GM12878 (cell line): ENCODE data around the gene LTBP4. TPM values are rescaled to one million over a fixed set of nuclear protein-coding genes. Genes with fewer than 3 reads are reported as not detected.
A peak's percentile ranks its signal among the peaks of the same experiment; 100 is the strongest.

ENCODE experiments used
- ATAC-seq: fragments of 200-7000 bp; cut with Tn5 transposase; 3 replicates; pipeline ENCODE4 v1.9.1; 2020; ENCODE audit warnings: mild to moderate bottlenecking, moderate library complexity
- BruUV-seq: library from RNA; stranded (reverse); fragments of 400-500 nt; replicated peaks from 2 replicates; lab custom pipeline; 2021; lab: Mats Ljungman, UMichigan
- CTCF ChIA-PET: fragments of 300-600 bp; sonication (Branson Sonifier 250); formaldehyde crosslinking; extraction: SDS; loops from one replicate; lab custom pipeline; 2021; ENCODE audit warnings: inconsistent platforms; lab: Yijun Ruan, JAX
- POLR2A ChIA-PET: fragments of 350-600 bp; formaldehyde crosslinking; extraction: SDS; loops from one replicate; lab custom pipeline; 2021; ENCODE audit warnings: inconsistent platforms; lab: Charles Lee
- RAD21 ChIA-PET: fragments of 300-600 bp; sonication (Branson Sonifier 250); formaldehyde crosslinking; loops from one replicate; lab custom pipeline; 2023; ENCODE audit warnings: antibody characterized with exemption; ENCODE audit not compliant: unreplicated experiment; lab: Charles Lee
- SMC1A ChIA-PET: fragments of 300-600 bp; sonication (Branson Sonifier 250); formaldehyde crosslinking; loops from one replicate; lab custom pipeline; 2023; ENCODE audit not compliant: unreplicated experiment, uncharacterized antibody; lab: Charles Lee
- DNase-seq: peaks from one replicate; pipeline ENCODE4 v3.0.0-alpha.2; 2011; ENCODE audit warnings: low read depth, low spot score
- FAIRE-seq: peaks from 3 replicates; lab custom pipeline; 2011; peaks lifted over from hg19 to GRCh38; lab: Jason Lieb, UNC
- H2AFZ ChIP-seq: 2 replicates; pipeline ENCODE4 v1.6.0; 2011; ENCODE audit warnings: low read depth, low read length, control low read depth; ENCODE audit not compliant: control insufficient read depth
- H3K27ac ChIP-seq: 2 replicates; pipeline ENCODE4 v1.5.1; 2011; ENCODE audit warnings: control low read depth; ENCODE audit not compliant: control insufficient read depth, insufficient read depth
- H3K27me3 ChIP-seq, 2 experiments: replicated peaks in 1 of 2; 2 replicates each; pipeline versions ENCODE4 v1.6.0 to v1.6.1; 2011; ENCODE audit warnings: low read length in 1 of 2; ENCODE audit not compliant: control insufficient read depth in 2 of 2, insufficient read depth in 2 of 2
- H3K36me3 ChIP-seq, 2 experiments: 2 replicates each; pipeline ENCODE4 v1.5.1; 2011; ENCODE audit warnings: low read length in 1 of 2; ENCODE audit not compliant: control insufficient read depth in 2 of 2, insufficient read depth in 2 of 2
- H3K4me1 ChIP-seq: 2 replicates; pipeline ENCODE4 v1.6.1; 2011; ENCODE audit warnings: mild to moderate bottlenecking, low read length, moderate library complexity, mixed read lengths; ENCODE audit not compliant: control insufficient read depth, insufficient read depth
- H3K4me2 ChIP-seq: 2 replicates; pipeline ENCODE4 v1.6.0; 2011; ENCODE audit warnings: control low read depth; ENCODE audit not compliant: control insufficient read depth, insufficient read depth
- H3K4me3 ChIP-seq: fragments of 200-600 bp; sonication (generic); 2 replicates; pipeline ENCODE4 v1.5.1; 2016
- H3K79me2 ChIP-seq: 2 replicates; pipeline ENCODE4 v1.6.0; 2011; ENCODE audit warnings: low read length; ENCODE audit not compliant: control insufficient read depth, insufficient read depth
- H3K9ac ChIP-seq: 2 replicates; pipeline ENCODE4 v1.8.0; 2011; ENCODE audit warnings: low read length, control low read depth, mixed read lengths; ENCODE audit not compliant: control insufficient read depth, insufficient read depth
- H3K9me3 ChIP-seq: replicated peaks from 3 replicates; pipeline ENCODE4 v1.5.1; 2011; ENCODE audit warnings: mild to moderate bottlenecking, low read length; ENCODE audit not compliant: control insufficient read depth, insufficient read depth
- H4K20me1 ChIP-seq: 2 replicates; pipeline ENCODE4 v1.6.0; 2011; ENCODE audit not compliant: control insufficient read depth, insufficient read depth
- MEF2B ChIP-seq: fragments of 450-650 bp; IDR thresholded peaks from 2 replicates; pipeline ENCODE4 v1.6.1; 2018; ENCODE audit warnings: mild to moderate bottlenecking, moderate library complexity; ENCODE audit not compliant: partially characterized antibody, poor library complexity, severe bottlenecking
- SRF ChIP-seq, 2 experiments: IDR thresholded peaks; 2 replicates each; pipeline ENCODE4 v1.6.1; 2011; ENCODE audit warnings: low read depth in 2 of 2, low read length in 2 of 2, mild to moderate bottlenecking in 1 of 2, moderate library complexity in 1 of 2
- YY1 ChIP-seq: IDR thresholded peaks from 2 replicates; pipeline ENCODE4 v1.6.1; 2011; ENCODE audit warnings: low read depth, mild to moderate bottlenecking, low read length
- WGBS: methylation state at CpG from one replicate; pipeline ENCODE4 v1.1.6; 2016; ENCODE audit warnings: low lambda C conversion rate; ENCODE audit not compliant: insufficient replicate concordance, insufficient coverage; ENCODE audit errors: missing lambda C conversion rate; 5-methylcytosine and 5-hydroxymethylcytosine counted together
- in situ Hi-C: fragments of 300-500 bp; cut with MboI; formaldehyde crosslinking; loops from 9 replicates; pipeline ENCODE4 v1.14.3; 2018; ENCODE audit warnings: mixed read lengths
- intact Hi-C: fragments of 100-400 bp; cut with micrococcal nuclease; formaldehyde crosslinking; loops from one replicate; pipeline ENCODE4 v1.14.2; 2022; ENCODE audit not compliant: unreplicated experiment
- polyA plus RNA-seq, 11 experiments: library from polyadenylated mRNA; depleted of rRNA in 4 of 11; unstranded in 6 of 11; stranded (reverse) in 5 of 11; fragments of >200 nt; fragmentation: Nextera tagmentation in 4 of 11; fragmentation: Illumina TruSeq in 1 of 11; extraction: Ambion mirVana in 4 of 11; extraction: Trizol in 1 of 11; gene quantifications; 1 replicate in 1 of 11; 2 replicates in 10 of 11; pipeline versions ENCODE4 v1.2.1 to v1.2.3, GENCODE V29; 2011 to 2016; ENCODE audit warnings: inconsistent platforms in 2 of 11, missing spikeins in 2 of 11, low read depth in 1 of 11
- total RNA-seq, 4 experiments: library from RNA; depleted of rRNA in 3 of 4; stranded (reverse); fragments of >200 nt in 3 of 4; fragmentation: Illumina TruSeq in 1 of 4; extraction: Trizol in 1 of 4; gene quantifications; 2 replicates each; pipeline versions ENCODE4 v1.2.1 to v1.2.3, GENCODE V29; 2013 to 2021
- TF ChIP-seq, protein P1 (sequence below): fragments of 450-650 bp; formaldehyde crosslinking; IDR thresholded peaks from 2 replicates; pipeline ENCODE4 v1.4.0; 2022; ENCODE audit warnings: mild to moderate bottlenecking, moderate library complexity

LTBP4 gene
- total and polyA plus RNA-seq, 10 of the 15 experiments (the other 5 are each of a cell fraction or from before 2014, with no cell fraction given), result 0.09 to 34.6 (median 8.5) TPM; not detected in 1

DNA sequence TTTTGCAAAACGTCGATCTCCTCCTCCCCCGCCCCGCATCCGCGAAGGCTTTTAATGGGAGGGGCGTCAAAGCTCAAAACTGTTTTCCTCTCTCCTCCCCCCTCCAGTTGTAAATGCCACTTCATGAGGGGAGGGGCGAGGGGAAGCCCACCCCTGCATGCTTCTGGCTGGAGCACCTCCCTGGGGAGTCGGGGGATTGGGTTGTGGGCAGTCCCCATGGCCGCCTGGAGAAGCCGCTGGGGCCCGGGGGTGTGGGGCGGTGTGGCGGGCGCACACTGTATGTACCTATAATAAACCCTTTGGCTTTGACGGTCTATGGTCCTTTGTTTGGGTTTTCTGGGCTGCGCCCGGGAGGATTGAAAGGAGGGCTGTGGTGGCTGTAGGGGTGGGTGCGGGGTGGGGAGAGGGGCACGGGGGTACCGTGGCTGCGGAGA is 25.0 kb upstream of the LTBP4 start:
- H2AFZ ChIP-seq, result peak overlapping the region; percentile 83
- no peaks in the 10 kb centered on the region for H4K20me1 ChIP-seq
- no peaks in the 10 kb centered on the region for H3K9me3 ChIP-seq
- no peak overlapping the region for H3K9ac ChIP-seq
- TF ChIP-seq YY1 (0 out of 2 replicates have a peak, but pooled peaks have one; percentile 43), SRF (IDR thresholded peaks at IDR 0.05; ENCODE audit: low read depth in 2 of 2, low read length in 2 of 2) (no peak), MEF2B (peak; percentile 44)
- TF ChIP-seq, protein P1, sequence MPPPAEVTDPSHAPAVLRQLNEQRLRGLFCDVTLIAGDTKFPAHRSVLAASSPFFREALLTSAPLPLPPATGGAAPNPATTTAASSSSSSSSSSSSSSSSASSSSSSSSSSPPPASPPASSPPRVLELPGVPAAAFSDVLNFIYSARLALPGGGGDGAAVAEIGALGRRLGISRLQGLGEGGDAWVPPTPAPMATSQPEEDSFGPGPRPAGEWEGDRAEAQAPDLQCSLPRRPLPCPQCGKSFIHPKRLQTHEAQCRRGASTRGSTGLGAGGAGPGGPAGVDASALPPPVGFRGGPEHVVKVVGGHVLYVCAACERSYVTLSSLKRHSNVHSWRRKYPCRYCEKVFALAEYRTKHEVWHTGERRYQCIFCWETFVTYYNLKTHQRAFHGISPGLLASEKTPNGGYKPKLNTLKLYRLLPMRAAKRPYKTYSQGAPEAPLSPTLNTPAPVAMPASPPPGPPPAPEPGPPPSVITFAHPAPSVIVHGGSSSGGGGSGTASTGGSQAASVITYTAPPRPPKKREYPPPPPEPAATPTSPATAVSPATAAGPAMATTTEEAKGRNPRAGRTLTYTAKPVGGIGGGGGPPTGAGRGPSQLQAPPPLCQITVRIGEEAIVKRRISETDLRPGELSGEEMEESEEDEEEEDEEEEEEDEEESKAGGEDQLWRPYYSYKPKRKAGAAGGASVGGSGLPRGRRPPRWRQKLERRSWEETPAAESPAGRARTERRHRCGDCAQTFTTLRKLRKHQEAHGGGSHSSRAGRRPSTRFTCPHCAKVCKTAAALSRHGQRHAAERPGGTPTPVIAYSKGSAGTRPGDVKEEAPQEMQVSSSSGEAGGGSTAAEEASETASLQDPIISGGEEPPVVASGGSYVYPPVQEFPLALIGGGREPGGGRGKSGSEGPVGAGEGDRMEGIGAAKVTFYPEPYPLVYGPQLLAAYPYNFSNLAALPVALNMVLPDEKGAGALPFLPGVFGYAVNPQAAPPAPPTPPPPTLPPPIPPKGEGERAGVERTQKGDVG, result no peak
- H3K4me3 ChIP-seq, result peak overlapping the region; percentile 99
- WGBS, result 2% methylated on average over 17 of the region's 22 CpGs
- SMC1A ChIA-PET, result no interaction called here
- H3K4me1 ChIP-seq, result peaks cover 21% of the 10 kb centered on the region
- ATAC-seq (peak; percentile 57), FAIRE-seq (no peak), DNase-seq (no peak)
- no peaks in the 10 kb centered on the region for H3K27me3 ChIP-seq
- POLR2A ChIA-PET, result no interaction called here
- H3K79me2 ChIP-seq, result peaks cover 7% of the 10 kb centered on the region
- intact Hi-C loops (no loop called here), in situ Hi-C loops (no loop called here)
- no peak overlapping the region for H3K27ac ChIP-seq
- RAD21 ChIA-PET, result no interaction called here
- peak overlapping the region; percentile 53 for H3K4me2 ChIP-seq
- CTCF ChIA-PET, result interaction anchor here (0.7 to 1.5 kb wide), 2 partner anchors 29 to 808 kb away, joined by 3 to 4 read pairs; no protein-coding TSS in a partner anchor
- BruUV-seq, result no TSS peak
- H3K36me3 ChIP-seq, result peaks cover 6 to 7% of the 10 kb centered on the region in 2 experiments; a peak in 3 of 4 replicates
